Stimulated activated naive CD4-positive, alpha-beta T cell treated with Interleukin-2 at 50 U/mL for 16 hours (primary cell): ENCODE results near the gene CENPL.

Experiments
- DNase-seq: peaks from one replicate; lab custom pipeline; 2025; lab: John Stamatoyannopoulos, UW

The CENPL gene

GRCh38 chr1:173757666-173758065 lies 67.0 kb downstream of the CENPL start:
- no peak for DNase-seq

GRCh38 chr1:173753830-173754229 lies 70.9 kb downstream of the CENPL start:
- DNase-seq, result no peak
